ENCODE data around the gene PIM3. TPM values are rescaled to one million over a fixed set of nuclear protein-coding genes. Genes with fewer than 3 reads are reported as not detected.

The PIM3 gene
- total RNA-seq, 5 donors from 2014 or later (not counting 1 experiment from before 2014, with no cell fraction given) = 61.5 to 167 (median 65.0) TPM

GRCh38 chr22:49922484-49922883, 38.1 kb upstream of the PIM3 start:
- H3K9me3 Mint-ChIP-seq = no peaks in the 10 kb centered on the region
- no peak overlapping the region for H3K4me3 Mint-ChIP-seq
- H3K4me3 ChIP-seq (ENCODE audit: control insufficient read depth in 1 of 2, extremely low read depth in 1 of 2, low read length in 1 of 2) = no peak overlapping the region
- ChIA-PET POLR2A (no interaction called here), CTCF (no interaction called here)
- 97% methylated on average over 6 of the region's 22 CpGs for WGBS (ENCODE audit: insufficient coverage)
- no peaks in the 10 kb centered on the region for H3K27me3 Mint-ChIP-seq
- no peaks in the 10 kb centered on the region for H3K9me3 ChIP-seq
- H3K36me3 ChIP-seq (ENCODE audit: control insufficient read depth in 2 of 2, extremely low read depth in 1 of 2, insufficient read depth in 1 of 2, low read length in 1 of 2) = peaks cover 12 to 18% of the 10 kb centered on the region in 2 donors
- peaks cover 25 to 51% (median 35%) of the 10 kb centered on the region in 3 donors for H3K4me1 Mint-ChIP-seq
- peaks cover 6% of the 10 kb centered on the region for H3K36me3 Mint-ChIP-seq
- no peak overlapping the region for H3K27ac Mint-ChIP-seq
- no peaks in the 10 kb centered on the region for H3K27me3 ChIP-seq (replicated peaks in 1 of 2; ENCODE audit: control insufficient read depth in 2 of 2, extremely low read depth in 1 of 2, insufficient read depth in 2 of 2, low read length in 1 of 2)
- H3K27ac ChIP-seq (ENCODE audit: low read length) = no peak overlapping the region
- DNase-seq (no peak), ATAC-seq (replicated peaks in 1 of 4) (no peak)
- H3K4me1 ChIP-seq (ENCODE audit: control insufficient read depth in 1 of 2, extremely low read depth in 1 of 2, insufficient read depth in 2 of 2, low read length in 2 of 2) = peaks cover 25 to 45% of the 10 kb centered on the region in 2 experiments

- Mint-ChIP-seq H3K4me1 (peaks cover 25 to 51% (median 35%) of the 10 kb centered on the region in 3 donors), H3K27ac (no peak overlapping the region), H3K9me3 (no peaks in the 10 kb centered on the region), H3K27me3 (no peaks in the 10 kb centered on the region), H3K4me3 (no peak overlapping the region), H3K36me3 (peaks cover 6% of the 10 kb centered on the region)
- no peaks in the 10 kb centered on the region for H3K27me3 ChIP-seq (replicated peaks in 1 of 2; ENCODE audit: control insufficient read depth in 2 of 2, extremely low read depth in 1 of 2, insufficient read depth in 2 of 2, low read length in 1 of 2)
- DNase-seq (no peak), ATAC-seq (replicated peaks in 1 of 4) (no peak)
- no peak overlapping the region for H3K27ac ChIP-seq (ENCODE audit: low read length)
- ChIA-PET CTCF (interaction anchor here in 1 of 2 donors (0.6 kb wide), 1 partner anchor 258 kb away, joined by 3 read pairs; no protein-coding TSS in a partner anchor), POLR2A (no interaction called here)
- no peaks in the 10 kb centered on the region for H3K9me3 ChIP-seq
- H3K4me3 ChIP-seq (ENCODE audit: control insufficient read depth in 1 of 2, extremely low read depth in 1 of 2, low read length in 1 of 2) = no peak overlapping the region
- 95% methylated on average over 22 of the region's 25 CpGs for WGBS (ENCODE audit: insufficient coverage)
- peaks cover 24 to 40% of the 10 kb centered on the region in 2 experiments for H3K4me1 ChIP-seq (ENCODE audit: control insufficient read depth in 1 of 2, extremely low read depth in 1 of 2, insufficient read depth in 2 of 2, low read length in 2 of 2)
- peaks cover 12 to 18% of the 10 kb centered on the region in 2 donors for H3K36me3 ChIP-seq (ENCODE audit: control insufficient read depth in 2 of 2, extremely low read depth in 1 of 2, insufficient read depth in 1 of 2, low read length in 1 of 2)
Measured at GRCh38 chr22:49922926-49923325, 37.6 kb upstream of the PIM3 start.

- WGBS (ENCODE audit: insufficient coverage) = 64% methylated on average over 7 of the region's 16 CpGs
- H3K27me3 Mint-ChIP-seq = no peaks in the 10 kb centered on the region
- Histone ChIP-seq H3K27me3 (replicated peaks in 1 of 2; ENCODE audit: control insufficient read depth in 2 of 2, extremely low read depth in 1 of 2, insufficient read depth in 2 of 2, low read length in 1 of 2) (no peaks in the 10 kb centered on the region), H3K4me1 (ENCODE audit: control insufficient read depth in 1 of 2, extremely low read depth in 1 of 2, insufficient read depth in 2 of 2, low read length in 2 of 2) (peaks cover 24 to 40% of the 10 kb centered on the region in 2 experiments), H3K9me3 (no peaks in the 10 kb centered on the region), H3K36me3 (ENCODE audit: control insufficient read depth in 2 of 2, extremely low read depth in 1 of 2, insufficient read depth in 1 of 2, low read length in 1 of 2) (peaks cover 12 to 18% of the 10 kb centered on the region in 2 donors), H3K4me3 (ENCODE audit: control insufficient read depth in 1 of 2, extremely low read depth in 1 of 2, low read length in 1 of 2) (no peak overlapping the region), H3K27ac (ENCODE audit: low read length) (peak overlapping the region; percentile 23)
- H3K4me3 Mint-ChIP-seq = no peak overlapping the region
- H3K4me1 Mint-ChIP-seq = peaks cover 25 to 51% (median 35%) of the 10 kb centered on the region in 3 donors
- H3K9me3 Mint-ChIP-seq = no peaks in the 10 kb centered on the region
- DNase-seq (peak in 6 of 35 experiments; percentile 29 to 53 (median 39)), ATAC-seq (replicated peaks in 1 of 4) (no peak)
- H3K27ac Mint-ChIP-seq = no peak overlapping the region
- peaks cover 6% of the 10 kb centered on the region for H3K36me3 Mint-ChIP-seq
- CTCF ChIA-PET = interaction anchor here in 1 of 2 donors (0.6 kb wide), 1 partner anchor 258 kb away, joined by 3 read pairs; no protein-coding TSS in a partner anchor
- POLR2A ChIA-PET = no interaction called here
Measured at GRCh38 chr22:49923445-49923844, 37.1 kb upstream of the PIM3 start.

- Mint-ChIP-seq H3K36me3 (peaks cover 6% of the 10 kb centered on the region), H3K9me3 (no peaks in the 10 kb centered on the region), H3K4me1 (peaks cover 25 to 51% (median 35%) of the 10 kb centered on the region in 3 donors), H3K27ac (peak overlapping the region in 1 of 2 donors; percentile 6), H3K4me3 (peak overlapping the region in 1 of 3 donors; percentile 78), H3K27me3 (no peaks in the 10 kb centered on the region)
- H3K4me3 ChIP-seq (ENCODE audit: control insufficient read depth in 1 of 2, extremely low read depth in 1 of 2, low read length in 1 of 2) = no peak overlapping the region
- H3K27ac ChIP-seq (ENCODE audit: low read length) = no peak overlapping the region
- ChIA-PET POLR2A (no interaction called here), CTCF (no interaction called here)
- 97% methylated on average over 29 of the region's 31 CpGs for WGBS (ENCODE audit: insufficient coverage)
- peaks cover 0 to 4% of the 10 kb centered on the region in 2 experiments for H3K27me3 ChIP-seq (replicated peaks in 1 of 2; ENCODE audit: control insufficient read depth in 2 of 2, extremely low read depth in 1 of 2, insufficient read depth in 2 of 2, low read length in 1 of 2)
- peaks cover 12 to 18% of the 10 kb centered on the region in 2 donors for H3K36me3 ChIP-seq (ENCODE audit: control insufficient read depth in 2 of 2, extremely low read depth in 1 of 2, insufficient read depth in 1 of 2, low read length in 1 of 2)
- DNase-seq = no peak
- H3K4me1 ChIP-seq (ENCODE audit: control insufficient read depth in 1 of 2, extremely low read depth in 1 of 2, insufficient read depth in 2 of 2, low read length in 2 of 2) = peaks cover 18 to 40% of the 10 kb centered on the region in 2 experiments
- ATAC-seq (replicated peaks in 1 of 4) = no peak
- H3K9me3 ChIP-seq = no peaks in the 10 kb centered on the region
Measured at GRCh38 chr22:49924113-49924833, 36.3 kb upstream of the PIM3 start.

- POLR2A ChIA-PET = no interaction called here
- H3K36me3 ChIP-seq (ENCODE audit: control insufficient read depth in 2 of 2, extremely low read depth in 1 of 2, insufficient read depth in 1 of 2, low read length in 1 of 2) = peaks cover 7 to 10% of the 10 kb centered on the region in 2 donors
- Mint-ChIP-seq H3K4me3 (peak overlapping the region; percentile 59 to 80 (median 78)), H3K9me3 (no peaks in the 10 kb centered on the region), H3K27ac (peak overlapping the region; percentile 93 to 96), H3K4me1 (peaks cover 20 to 46% (median 29%) of the 10 kb centered on the region in 3 donors), H3K27me3 (no peaks in the 10 kb centered on the region), H3K36me3 (peaks cover 3% of the 10 kb centered on the region)
- ATAC-seq (replicated peaks in 1 of 4) (peak; percentile 75 to 90 (median 82)), DNase-seq (peak; percentile 53 to 94 (median 80))
- peak overlapping the region; percentile 10 to 34 for H3K4me3 ChIP-seq (ENCODE audit: control insufficient read depth in 1 of 2, extremely low read depth in 1 of 2, low read length in 1 of 2)
- peaks cover 22 to 45% of the 10 kb centered on the region in 2 experiments for H3K4me1 ChIP-seq (ENCODE audit: control insufficient read depth in 1 of 2, extremely low read depth in 1 of 2, insufficient read depth in 2 of 2, low read length in 2 of 2)
- CTCF ChIA-PET = interaction anchor here in 1 of 2 donors (0.6 to 1.4 kb wide), 4 partner anchors 51 to 158 kb away, joined by 4 to 5 read pairs (median 4); no protein-coding TSS in a partner anchor
- H3K27ac ChIP-seq (ENCODE audit: low read length) = peak overlapping the region; percentile 90
- 4% methylated on average over 22 of the region's 24 CpGs for WGBS (ENCODE audit: insufficient coverage)
- H3K9me3 ChIP-seq = no peaks in the 10 kb centered on the region
- peaks cover 0 to 4% of the 10 kb centered on the region in 2 experiments for H3K27me3 ChIP-seq (replicated peaks in 1 of 2; ENCODE audit: control insufficient read depth in 2 of 2, extremely low read depth in 1 of 2, insufficient read depth in 2 of 2, low read length in 1 of 2)
Measured at GRCh38 chr22:49925525-49926128, 34.9 kb upstream of the PIM3 start.

- Mint-ChIP-seq H3K36me3 (no peaks in the 10 kb centered on the region), H3K4me1 (peaks cover 32 to 55% (median 37%) of the 10 kb centered on the region in 3 donors), H3K27me3 (no peaks in the 10 kb centered on the region), H3K9me3 (no peaks in the 10 kb centered on the region), H3K27ac (peak overlapping the region; percentile 83 to 84), H3K4me3 (peak overlapping the region in 1 of 3 donors; percentile 69)
- H3K9me3 ChIP-seq = no peaks in the 10 kb centered on the region
- no peak overlapping the region for H3K27ac ChIP-seq (ENCODE audit: low read length)
- peaks cover 0 to 4% of the 10 kb centered on the region in 2 experiments for H3K27me3 ChIP-seq (replicated peaks in 1 of 2; ENCODE audit: control insufficient read depth in 2 of 2, extremely low read depth in 1 of 2, insufficient read depth in 2 of 2, low read length in 1 of 2)
- ChIA-PET CTCF (no interaction called here), POLR2A (no interaction called here)
- 96% methylated on average over 16 of the region's 18 CpGs for WGBS (ENCODE audit: insufficient coverage)
- H3K4me3 ChIP-seq (ENCODE audit: control insufficient read depth in 1 of 2, extremely low read depth in 1 of 2, low read length in 1 of 2) = no peak overlapping the region
- H3K36me3 ChIP-seq (ENCODE audit: control insufficient read depth in 2 of 2, extremely low read depth in 1 of 2, insufficient read depth in 1 of 2, low read length in 1 of 2) = peaks cover 0 to 10% of the 10 kb centered on the region in 2 donors
- peaks cover 26 to 58% of the 10 kb centered on the region in 2 experiments for H3K4me1 ChIP-seq (ENCODE audit: control insufficient read depth in 1 of 2, extremely low read depth in 1 of 2, insufficient read depth in 2 of 2, low read length in 2 of 2)
- DNase-seq = no peak
- ATAC-seq (replicated peaks in 1 of 4) = no peak
Measured at GRCh38 chr22:49926916-49927315, 33.7 kb upstream of the PIM3 start.

All from T-cell (primary cell).